Muscle of leg (tissue), 11 donors: ENCODE results near the gene PROM1. TPM values are rescaled to one million over a fixed set of nuclear protein-coding genes. Genes with fewer than 3 reads are reported as not detected.

Experiments
- DNase-seq: peaks from one replicate; pipeline ENCODE4 v3.0.0; 2013
- H3K27ac ChIP-seq: one replicate; pipeline ENCODE4 v1.5.1; 2013; ENCODE audit warnings: mild to moderate bottlenecking, low read length, control low read depth
- H3K27me3 ChIP-seq: one replicate; pipeline ENCODE4 v1.6.1; 2013; ENCODE audit warnings: low read length; ENCODE audit not compliant: control insufficient read depth, insufficient read depth
- H3K36me3 ChIP-seq: one replicate; pipeline ENCODE4 v1.6.1; 2013; ENCODE audit warnings: low read length; ENCODE audit not compliant: control insufficient read depth, insufficient read depth
- H3K4me1 ChIP-seq: one replicate; pipeline ENCODE4 v1.6.1; 2013; ENCODE audit warnings: low read length; ENCODE audit not compliant: control insufficient read depth, insufficient read depth
- H3K4me3 ChIP-seq: one replicate; pipeline ENCODE4 v1.5.1; 2013; ENCODE audit warnings: low read length, control low read depth
- H3K9me3 ChIP-seq: replicated peaks from 2 replicates; pipeline ENCODE4 v1.6.1; 2013; ENCODE audit warnings: low read depth, low read length; ENCODE audit not compliant: control insufficient read depth
- WGBS: methylation state at CpG from one replicate; pipeline ENCODE4 v1.1.5; 2013; ENCODE audit warnings: missing lambda C conversion rate; ENCODE audit not compliant: insufficient coverage; 5-methylcytosine and 5-hydroxymethylcytosine counted together
- polyA plus RNA-seq, 8 donors: library from polyadenylated mRNA; unstranded; fragments of 120-200 nt; gene quantifications; one replicate each; pipeline versions ENCODE4 v1.2.1 to v1.2.3, GENCODE V29; 2013; ENCODE audit warnings: inconsistent platforms in 1 of 8, low replicate concordance in 1 of 8; ENCODE audit not compliant: insufficient read length in 8 of 8, insufficient read depth in 1 of 8
- total RNA-seq: library from RNA; stranded (reverse); fragments of 120-200 nt; gene quantifications from one replicate; pipeline ENCODE4 v1.2.4, GENCODE V29; 2013

Gene PROM1
- total and polyA plus RNA-seq, 9 donors: 43.5 to 61.3 (median 47.9) TPM

- H3K36me3 ChIP-seq: peaks cover 12% of the 10 kb centered on the region
- DNase-seq: no peak
- H3K9me3 ChIP-seq: no peaks in the 10 kb centered on the region
- H3K27me3 ChIP-seq: no peaks in the 10 kb centered on the region
- no peaks in the 10 kb centered on the region for H3K4me1 ChIP-seq
- no CpG with 5 or more reads among the region's 4 CpGs for WGBS
- H3K4me3 ChIP-seq: no peak overlapping the region
- no peak overlapping the region for H3K27ac ChIP-seq
These were observed 65.0 kb downstream of the PROM1 start for GRCh38 chr4:16018841-16019240.

GRCh38 chr4:16018061-16018676 lies 65.7 kb downstream of the PROM1 start:
- Histone ChIP-seq H3K27me3 (no peaks in the 10 kb centered on the region), H3K27ac (no peak overlapping the region), H3K4me3 (no peak overlapping the region), H3K36me3 (peaks cover 8% of the 10 kb centered on the region), H3K4me1 (no peaks in the 10 kb centered on the region), H3K9me3 (no peaks in the 10 kb centered on the region)
- 98% methylated on average over 5 of the region's 8 CpGs for WGBS
- no peak for DNase-seq

DNA sequence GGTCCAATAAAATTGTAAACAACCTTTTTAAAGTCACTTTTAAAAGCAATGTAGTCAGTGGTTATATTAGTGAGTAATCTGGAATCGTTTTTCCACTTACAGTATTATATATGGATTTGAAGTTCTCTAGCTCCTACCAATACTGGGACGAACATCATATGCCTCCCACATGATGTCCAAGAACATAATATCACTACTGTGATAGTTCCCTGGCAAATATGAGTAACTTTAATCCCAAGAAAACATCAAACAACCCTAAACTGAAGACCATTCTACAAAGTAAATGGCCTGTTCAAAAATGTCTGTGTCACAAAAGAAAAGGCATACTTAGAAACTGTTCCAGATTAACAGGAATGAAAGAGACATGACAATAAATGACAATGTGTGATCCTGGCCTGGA lies 67.3 kb downstream of the PROM1 start:
- Histone ChIP-seq H3K27me3 (no peaks in the 10 kb centered on the region), H3K4me1 (no peaks in the 10 kb centered on the region), H3K9me3 (no peaks in the 10 kb centered on the region), H3K27ac (no peak overlapping the region), H3K4me3 (no peak overlapping the region), H3K36me3 (peaks cover 7% of the 10 kb centered on the region)
- no peak for DNase-seq
- WGBS: 67% methylated on average over 1 of the region's 2 CpGs

GRCh38 chr4:16011173-16011572 lies 72.7 kb downstream of the PROM1 start:
- H3K4me1 ChIP-seq: no peaks in the 10 kb centered on the region
- no peak overlapping the region for H3K4me3 ChIP-seq
- peaks cover 10% of the 10 kb centered on the region for H3K36me3 ChIP-seq
- no peaks in the 10 kb centered on the region for H3K9me3 ChIP-seq
- no peak overlapping the region for H3K27ac ChIP-seq
- 85% methylated on average over 6 of the region's 6 CpGs for WGBS
- DNase-seq: no peak
- H3K27me3 ChIP-seq: no peaks in the 10 kb centered on the region

- no peak overlapping the region for H3K4me3 ChIP-seq
- no CpG with 5 or more reads among the region's 4 CpGs for WGBS
- H3K4me1 ChIP-seq: no peaks in the 10 kb centered on the region
- H3K27ac ChIP-seq: no peak overlapping the region
- peaks cover 17% of the 10 kb centered on the region for H3K36me3 ChIP-seq
- H3K27me3 ChIP-seq: no peaks in the 10 kb centered on the region
- H3K9me3 ChIP-seq: no peaks in the 10 kb centered on the region
- DNase-seq: no peak
These were observed 74.7 kb downstream of the PROM1 start for GRCh38 chr4:16009153-16009552.

GRCh38 chr4:16007471-16008095 lies 76.2 kb downstream of the PROM1 start:
- Histone ChIP-seq H3K4me1 (no peaks in the 10 kb centered on the region), H3K9me3 (no peaks in the 10 kb centered on the region), H3K27ac (no peak overlapping the region), H3K4me3 (no peak overlapping the region), H3K36me3 (peaks cover 17% of the 10 kb centered on the region), H3K27me3 (no peaks in the 10 kb centered on the region)
- no peak for DNase-seq
- 52% methylated on average over 5 of the region's 5 CpGs for WGBS

- Histone ChIP-seq H3K36me3 (peaks cover 21% of the 10 kb centered on the region), H3K4me3 (no peak overlapping the region), H3K27ac (no peak overlapping the region), H3K4me1 (no peaks in the 10 kb centered on the region), H3K27me3 (no peaks in the 10 kb centered on the region), H3K9me3 (no peaks in the 10 kb centered on the region)
- WGBS: 55% methylated on average over 3 of the region's 6 CpGs
- DNase-seq: no peak
These were observed 76.9 kb downstream of the PROM1 start for GRCh38 chr4:16006771-16007446.

DNA sequence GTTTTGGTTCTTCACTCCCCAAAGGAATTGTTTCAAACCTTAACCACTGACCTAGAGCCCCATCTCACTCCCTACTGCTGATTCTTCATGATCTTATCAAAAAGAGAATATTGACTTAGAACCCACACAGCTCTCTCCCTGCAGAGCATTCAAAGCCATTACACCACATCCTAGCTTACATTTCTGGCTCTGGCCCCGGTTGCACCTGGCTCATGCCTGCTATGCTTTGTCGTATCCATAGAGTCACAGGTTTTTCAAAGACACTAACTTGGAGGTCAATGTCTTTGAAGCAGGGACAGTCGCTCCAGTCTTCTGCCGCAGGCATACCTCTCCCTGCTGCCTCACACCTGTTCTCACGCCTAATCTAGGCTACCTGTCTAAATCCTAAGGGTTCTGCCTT lies 78.1 kb downstream of the PROM1 start:
- H3K27me3 ChIP-seq: no peaks in the 10 kb centered on the region
- no peaks in the 10 kb centered on the region for H3K9me3 ChIP-seq
- H3K36me3 ChIP-seq: peaks cover 16% of the 10 kb centered on the region
- H3K4me3 ChIP-seq: no peak overlapping the region
- WGBS: 57% methylated on average over 5 of the region's 5 CpGs
- DNase-seq: no peak
- no peaks in the 10 kb centered on the region for H3K4me1 ChIP-seq
- no peak overlapping the region for H3K27ac ChIP-seq

- H3K27me3 ChIP-seq: no peaks in the 10 kb centered on the region
- H3K36me3 ChIP-seq: peaks cover 28% of the 10 kb centered on the region
- H3K27ac ChIP-seq: no peak overlapping the region
- 2% methylated on average over 4 of the region's 4 CpGs for WGBS
- peak; percentile 84 for DNase-seq
- H3K4me1 ChIP-seq: no peaks in the 10 kb centered on the region
- no peak overlapping the region for H3K4me3 ChIP-seq
- no peaks in the 10 kb centered on the region for H3K9me3 ChIP-seq
These were observed 82.4 kb downstream of the PROM1 start for GRCh38 chr4:16001484-16001858.

GRCh38 chr4:16000708-16001483 lies 82.9 kb downstream of the PROM1 start:
- DNase-seq: no peak
- Histone ChIP-seq H3K27me3 (no peaks in the 10 kb centered on the region), H3K4me1 (no peaks in the 10 kb centered on the region), H3K4me3 (no peak overlapping the region), H3K9me3 (no peaks in the 10 kb centered on the region), H3K27ac (no peak overlapping the region), H3K36me3 (peaks cover 25% of the 10 kb centered on the region)
- 74% methylated on average over 11 of the region's 12 CpGs for WGBS
